ENCODE measurements around the gene MXD4. TPM values are rescaled to one million over a fixed set of nuclear protein-coding genes. Genes with fewer than 3 reads are reported as not detected.

Gene MXD4
- total and polyA plus RNA-seq, 9 of the 15 experiments (the other 6 are each of a cell fraction or from before 2014, with no cell fraction given): 0.06 to 13.5 (median 5.9) TPM

GRCh38 chr4:2273657-2274319 is 11.9 kb upstream of the MXD4 start (continued):
- TF ChIP-seq AFF4 (CRISPR knock-in tag; IDR thresholded peaks at IDR 0.05) (no peak), HBP1 (CRISPR knock-in tag; IDR thresholded peaks at IDR 0.05) (no peak), ARID1B (IDR thresholded peaks at IDR 0.05) (peak; percentile 79), SNAPC5 (CRISPR knock-in tag; IDR thresholded peaks at IDR 0.05) (no peak), CXXC5 (CRISPR knock-in tag; IDR thresholded peaks at IDR 0.05) (peak; percentile 49; the same call in 1 of the 2 replicates), L3MBTL2 (IDR thresholded peaks at IDR 0.05) (0 out of 2 replicates have a peak, but pooled peaks have one; percentile 10), MGA (IDR thresholded peaks at IDR 0.05) (0 out of 2 replicates have a peak, but pooled peaks have one; percentile 34), FOXP1 (CRISPR knock-in tag; IDR thresholded peaks at IDR 0.05) (0 out of 2 replicates have a peak, but pooled peaks have one; percentile 34), KLF16 (IDR thresholded peaks at IDR 0.05) (0 out of 2 replicates have a peak, but pooled peaks have one; percentile 9), NFATC3 (IDR thresholded peaks at IDR 0.05) (no peak), CBFA2T2 (conservative IDR thresholded peaks at IDR 0.05) (peak; percentile 85)

Data from K562 (cell line).